SU-DHL-6 (cell line): ENCODE measurements around the gene MPLKIP.

Experiments used
- EZH2phosphoT487 ChIP-seq: fragments of 200-600 bp; sonication (generic), shearing (Covaris generic); conservative IDR thresholded peaks from 2 replicates; pipeline ENCODE4 v1.6.1; 2018; ENCODE audit warnings: mild to moderate bottlenecking, antibody characterized with exemption, low read length, moderate library complexity, mixed read lengths
- TF ChIP-seq, protein P1 (sequence below): fragments of 200-600 bp; sonication (generic); IDR thresholded peaks from one replicate; pipeline ENCODE4 v1.5.1; 2017; ENCODE audit warnings: antibody characterized with exemption, mild to moderate bottlenecking, low read length, moderate library complexity; ENCODE audit not compliant: insufficient read depth, poor library complexity, severe bottlenecking

DNA sequence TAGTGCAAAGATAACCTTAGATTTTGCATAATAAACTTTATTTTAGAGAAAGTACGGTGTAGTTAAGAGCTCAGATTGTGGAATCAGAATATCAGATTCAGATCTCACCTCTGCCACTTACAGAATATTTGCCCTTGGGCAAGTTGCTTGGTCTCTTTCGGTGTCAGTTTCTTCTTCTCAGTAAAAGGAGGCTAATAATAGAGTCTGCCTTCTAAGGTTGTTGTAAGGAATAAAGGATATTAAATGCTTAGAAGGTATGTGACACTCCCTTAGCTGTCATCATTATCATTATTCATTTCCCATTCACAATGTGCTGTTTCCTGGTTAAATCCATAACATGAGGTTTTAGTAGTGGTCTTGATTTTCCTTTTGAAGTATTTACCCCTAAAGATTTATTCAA, 42.2 kb downstream of the MPLKIP start:
- TF ChIP-seq, protein P1, sequence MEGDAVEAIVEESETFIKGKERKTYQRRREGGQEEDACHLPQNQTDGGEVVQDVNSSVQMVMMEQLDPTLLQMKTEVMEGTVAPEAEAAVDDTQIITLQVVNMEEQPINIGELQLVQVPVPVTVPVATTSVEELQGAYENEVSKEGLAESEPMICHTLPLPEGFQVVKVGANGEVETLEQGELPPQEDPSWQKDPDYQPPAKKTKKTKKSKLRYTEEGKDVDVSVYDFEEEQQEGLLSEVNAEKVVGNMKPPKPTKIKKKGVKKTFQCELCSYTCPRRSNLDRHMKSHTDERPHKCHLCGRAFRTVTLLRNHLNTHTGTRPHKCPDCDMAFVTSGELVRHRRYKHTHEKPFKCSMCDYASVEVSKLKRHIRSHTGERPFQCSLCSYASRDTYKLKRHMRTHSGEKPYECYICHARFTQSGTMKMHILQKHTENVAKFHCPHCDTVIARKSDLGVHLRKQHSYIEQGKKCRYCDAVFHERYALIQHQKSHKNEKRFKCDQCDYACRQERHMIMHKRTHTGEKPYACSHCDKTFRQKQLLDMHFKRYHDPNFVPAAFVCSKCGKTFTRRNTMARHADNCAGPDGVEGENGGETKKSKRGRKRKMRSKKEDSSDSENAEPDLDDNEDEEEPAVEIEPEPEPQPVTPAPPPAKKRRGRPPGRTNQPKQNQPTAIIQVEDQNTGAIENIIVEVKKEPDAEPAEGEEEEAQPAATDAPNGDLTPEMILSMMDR, result no peak
- no peak for TF ChIP-seq EZH2phosphoT487
